Measurements from ENCODE around the gene NEURL1B.

GRCh38 chr5:172725273-172725672 is 84.2 kb downstream of the NEURL1B start:
- TF ChIP-seq POLR2A (IDR thresholded peaks at IDR 0.05) (no peak), CTCF (IDR thresholded peaks at IDR 0.05 in 8 of 11, conservative IDR thresholded peaks at IDR 0.05 in 3 of 11) (no peak), POLR2AphosphoS5 (IDR thresholded peaks at IDR 0.05) (no peak)

Data from spleen (tissue), 7 donors.